Vagina (tissue), 2 donors: ENCODE data around the gene MYL12A. TPM values are rescaled to one million over a fixed set of nuclear protein-coding genes. Genes with fewer than 3 reads are reported as not detected.

Experiments
- DNase-seq, 2 donors: peaks; one replicate each; pipeline ENCODE4 v3.0.0-alpha.2; 2017; ENCODE audit errors: extremely low spot score in 2 of 2
- H3K27ac ChIP-seq: fragments of 200-600 bp; sonication (generic); one replicate; pipeline ENCODE4 v1.5.1; 2019
- H3K27me3 ChIP-seq: fragments of 200-600 bp; sonication (generic); one replicate; pipeline ENCODE4 v1.5.1; 2019
- H3K36me3 ChIP-seq, 2 donors: fragments of 200-600 bp; sonication (generic); one replicate each; pipeline ENCODE4 v1.5.1; 2017 to 2019
- H3K4me1 ChIP-seq: fragments of 200-600 bp; sonication (generic); one replicate; pipeline ENCODE4 v1.5.1; 2019
- H3K4me3 ChIP-seq, 2 donors: fragments of 200-600 bp; sonication (generic); 1 replicate in 1 of 2; 2 replicates in 1 of 2; pipeline ENCODE4 v1.5.1; 2016 to 2019
- H3K9me3 ChIP-seq: fragments of 200-600 bp; sonication (generic); one replicate; pipeline ENCODE4 v1.5.1; 2019
- CTCF ChIP-seq, 3 experiments: fragments of 450-650 bp in 2 of 3; fragments of 200-600 bp in 1 of 3; sonication (generic) in 1 of 3; IDR thresholded peaks; one replicate each; pipeline ENCODE4 v1.5.1; 2017 to 2019; ENCODE audit warnings: antibody characterized with exemption in 3 of 3, mild to moderate bottlenecking in 2 of 3, moderate library complexity in 2 of 3
- POLR2AphosphoS5 ChIP-seq, 2 donors: sonication (generic); formaldehyde crosslinking; IDR thresholded peaks; one replicate each; pipeline ENCODE4 v1.9.0; 2017; ENCODE audit warnings: antibody characterized with exemption in 2 of 2, mild to moderate bottlenecking in 2 of 2, low read depth in 1 of 2; ENCODE audit not compliant: insufficient read depth in 1 of 2
- intact Hi-C: fragments of 100-400 bp; cut with DNase I; formaldehyde crosslinking; loops from one replicate; pipeline ENCODE4 v1.15.1; 2023
- total RNA-seq: library from RNA; depleted of rRNA; stranded (reverse); fragments of >200 nt; gene quantifications from one replicate; pipeline ENCODE4 v1.2.3, GENCODE V29; 2016

MYL12A gene
- total RNA-seq, 1 donor from 2014 or later: 193 TPM

GRCh38 chr18:3305354-3305762 is 57.8 kb downstream of the MYL12A start:
- TF ChIP-seq CTCF (IDR thresholded peaks at IDR 0.05): no peak
- TF ChIP-seq POLR2AphosphoS5 (IDR thresholded peaks at IDR 0.05; ENCODE audit: insufficient read depth in 1 of 2, low read depth in 1 of 2): peak in 1 of 2 donors; percentile 79
- intact Hi-C loops: no loop called here
- no peaks in the 10 kb centered on the region for H3K36me3 ChIP-seq
- no peaks in the 10 kb centered on the region for H3K9me3 ChIP-seq
- peaks cover 7% of the 10 kb centered on the region for H3K4me1 ChIP-seq
- no peaks in the 10 kb centered on the region for H3K27me3 ChIP-seq
- no peak overlapping the region for H3K4me3 ChIP-seq
- H3K27ac ChIP-seq: no peak overlapping the region
- DNase-seq: peak in 1 of 2 donors; percentile 86

Other genes with a start within 250 kb of the MYL12A start
- gene LPIN2, start 234.7 kb upstream of the MYL12A start, total RNA-seq: 19.4 TPM
- gene MYOM1, start 27.8 kb upstream of the MYL12A start, total RNA-seq: 1.2 TPM
- gene MYL12B, start 14.3 kb downstream of the MYL12A start, total RNA-seq: 214 TPM
- gene TGIF1, start 202.4 kb downstream of the MYL12A start, total RNA-seq: 60.9 TPM